ENCODE measurements around the gene DBNL. TPM values are rescaled to one million over a fixed set of nuclear protein-coding genes. Genes with fewer than 3 reads are reported as not detected.

The DBNL gene
- total RNA-seq, 1 donor from 2014 or later: 140 TPM

GRCh38 chr7:44094883-44095592 lies 50.5 kb downstream of the DBNL start:
- H3K4me3 Mint-ChIP-seq: no peak overlapping the region
- intact Hi-C loops (cut with micrococcal nuclease): no loop called here
- H3K27ac Mint-ChIP-seq: no peak overlapping the region
- peaks cover 18% of the 10 kb centered on the region for H3K4me1 Mint-ChIP-seq (ENCODE audit: low read depth)
- no peaks in the 10 kb centered on the region for H3K36me3 Mint-ChIP-seq (ENCODE audit: low read depth)
- H3K27me3 Mint-ChIP-seq (ENCODE audit: insufficient read depth): peaks cover 2% of the 10 kb centered on the region
- DNase-seq (ENCODE audit: low spot score): no peak
- H3K9me3 Mint-ChIP-seq: no peaks in the 10 kb centered on the region

- no peaks in the 10 kb centered on the region for H3K36me3 Mint-ChIP-seq (ENCODE audit: low read depth)
- DNase-seq (ENCODE audit: low spot score): no peak
- H3K9me3 Mint-ChIP-seq: no peaks in the 10 kb centered on the region
- intact Hi-C loops (cut with micrococcal nuclease): loop anchor here (2.0 kb wide), 1 partner anchor 13 kb away; the partner anchor contains the start of gene POLM
- H3K4me1 Mint-ChIP-seq (ENCODE audit: low read depth): peaks cover 18% of the 10 kb centered on the region
- peaks cover 2% of the 10 kb centered on the region for H3K27me3 Mint-ChIP-seq (ENCODE audit: insufficient read depth)
- no peak overlapping the region for H3K4me3 Mint-ChIP-seq
- no peak overlapping the region for H3K27ac Mint-ChIP-seq
Observed at GRCh38 chr7:44095781-44096180, 51.3 kb downstream of the DBNL start.

- H3K27ac Mint-ChIP-seq: peak overlapping the region; percentile 40
Observed at GRCh38 chr7:44096326-44096881, 51.9 kb downstream of the DBNL start.

GRCh38 chr7:44097064-44097932 lies 52.8 kb downstream of the DBNL start:
- Mint-ChIP-seq H3K9me3 (no peaks in the 10 kb centered on the region), H3K27me3 (ENCODE audit: insufficient read depth) (peaks cover 5% of the 10 kb centered on the region), H3K4me1 (ENCODE audit: low read depth) (peaks cover 18% of the 10 kb centered on the region), H3K27ac (peak overlapping the region; percentile 75), H3K36me3 (ENCODE audit: low read depth) (no peaks in the 10 kb centered on the region), H3K4me3 (no peak overlapping the region)
- intact Hi-C loops (cut with micrococcal nuclease): loop anchor here (2.0 kb wide), 1 partner anchor 14 kb away; the partner anchor contains the start of gene POLM
- no peak for DNase-seq (ENCODE audit: low spot score)

More at GRCh38 chr7:44096326-44096881, 51.9 kb downstream of the DBNL start:
- Mint-ChIP-seq H3K27me3 (ENCODE audit: insufficient read depth) (peaks cover 2% of the 10 kb centered on the region), H3K4me3 (no peak overlapping the region), H3K9me3 (no peaks in the 10 kb centered on the region), H3K36me3 (ENCODE audit: low read depth) (no peaks in the 10 kb centered on the region), H3K4me1 (ENCODE audit: low read depth) (peaks cover 18% of the 10 kb centered on the region)
- no peak for DNase-seq (ENCODE audit: low spot score)
- intact Hi-C loops (cut with micrococcal nuclease): loop anchor here (2.0 kb wide), 1 partner anchor 14 kb away; the partner anchor contains the start of gene POLM

GRCh38 chr7:44098092-44099068 lies 53.9 kb downstream of the DBNL start:
- H3K4me3 Mint-ChIP-seq: no peak overlapping the region
- no peak overlapping the region for H3K27ac Mint-ChIP-seq
- H3K9me3 Mint-ChIP-seq: no peaks in the 10 kb centered on the region
- intact Hi-C loops (cut with micrococcal nuclease): no loop called here
- no peaks in the 10 kb centered on the region for H3K36me3 Mint-ChIP-seq (ENCODE audit: low read depth)
- peaks cover 18% of the 10 kb centered on the region for H3K4me1 Mint-ChIP-seq (ENCODE audit: low read depth)
- DNase-seq (ENCODE audit: low spot score): no peak
- peaks cover 11% of the 10 kb centered on the region for H3K27me3 Mint-ChIP-seq (ENCODE audit: insufficient read depth)

- no peak for DNase-seq (ENCODE audit: low spot score)
- Mint-ChIP-seq H3K27me3 (ENCODE audit: insufficient read depth) (peaks cover 13% of the 10 kb centered on the region), H3K4me3 (no peak overlapping the region), H3K36me3 (ENCODE audit: low read depth) (no peaks in the 10 kb centered on the region), H3K9me3 (no peaks in the 10 kb centered on the region), H3K27ac (no peak overlapping the region), H3K4me1 (ENCODE audit: low read depth) (peaks cover 18% of the 10 kb centered on the region)
- intact Hi-C loops (cut with micrococcal nuclease): no loop called here
Observed at GRCh38 chr7:44099669-44100068, 55.2 kb downstream of the DBNL start.

- H3K36me3 Mint-ChIP-seq (ENCODE audit: low read depth): no peaks in the 10 kb centered on the region
- no peak for DNase-seq (ENCODE audit: low spot score)
- H3K4me1 Mint-ChIP-seq (ENCODE audit: low read depth): peaks cover 25% of the 10 kb centered on the region
- H3K27ac Mint-ChIP-seq: no peak overlapping the region
- no peak overlapping the region for H3K4me3 Mint-ChIP-seq
- peaks cover 19% of the 10 kb centered on the region for H3K27me3 Mint-ChIP-seq (ENCODE audit: insufficient read depth)
- no peaks in the 10 kb centered on the region for H3K9me3 Mint-ChIP-seq
- intact Hi-C loops (cut with micrococcal nuclease): no loop called here
Observed at GRCh38 chr7:44100458-44101302, 56.2 kb downstream of the DBNL start.

- intact Hi-C loops (cut with micrococcal nuclease): no loop called here
- Mint-ChIP-seq H3K9me3 (no peaks in the 10 kb centered on the region), H3K27ac (no peak overlapping the region), H3K4me3 (no peak overlapping the region), H3K36me3 (ENCODE audit: low read depth) (no peaks in the 10 kb centered on the region), H3K4me1 (ENCODE audit: low read depth) (peaks cover 27% of the 10 kb centered on the region), H3K27me3 (ENCODE audit: insufficient read depth) (peaks cover 20% of the 10 kb centered on the region)
- DNase-seq (ENCODE audit: low spot score): no peak
Observed at GRCh38 chr7:44101303-44101965, 56.9 kb downstream of the DBNL start.

- peak overlapping the region; percentile 49 for H3K27ac Mint-ChIP-seq
Observed at GRCh38 chr7:44101966-44102845, 57.7 kb downstream of the DBNL start.

GRCh38 chr7:44102846-44103565 lies 58.5 kb downstream of the DBNL start:
- peaks cover 20% of the 10 kb centered on the region for H3K27me3 Mint-ChIP-seq (ENCODE audit: insufficient read depth)
- intact Hi-C loops (cut with micrococcal nuclease): no loop called here
- peak overlapping the region; percentile 74 for H3K4me3 Mint-ChIP-seq
- H3K36me3 Mint-ChIP-seq (ENCODE audit: low read depth): no peaks in the 10 kb centered on the region
- no peak for DNase-seq (ENCODE audit: low spot score)
- H3K4me1 Mint-ChIP-seq (ENCODE audit: low read depth): peaks cover 11% of the 10 kb centered on the region
- H3K9me3 Mint-ChIP-seq: no peaks in the 10 kb centered on the region
- H3K27ac Mint-ChIP-seq: no peak overlapping the region

More at GRCh38 chr7:44101966-44102845, 57.7 kb downstream of the DBNL start:
- Mint-ChIP-seq H3K27me3 (ENCODE audit: insufficient read depth) (peaks cover 20% of the 10 kb centered on the region), H3K36me3 (ENCODE audit: low read depth) (no peaks in the 10 kb centered on the region), H3K4me3 (peak overlapping the region; percentile 17), H3K4me1 (ENCODE audit: low read depth) (peaks cover 19% of the 10 kb centered on the region), H3K9me3 (no peaks in the 10 kb centered on the region)
- intact Hi-C loops (cut with micrococcal nuclease): no loop called here
- DNase-seq (ENCODE audit: low spot score): no peak
